ENCODE measurements around the gene LINGO4. TPM values are rescaled to one million over a fixed set of nuclear protein-coding genes. Genes with fewer than 3 reads are reported as not detected.

Gene LINGO4
- total and polyA plus RNA-seq, 2 of the 13 experiments (the other 11 are each of a cell fraction or from before 2014, with no cell fraction given) = 0.02 to 0.05 TPM

DNA sequence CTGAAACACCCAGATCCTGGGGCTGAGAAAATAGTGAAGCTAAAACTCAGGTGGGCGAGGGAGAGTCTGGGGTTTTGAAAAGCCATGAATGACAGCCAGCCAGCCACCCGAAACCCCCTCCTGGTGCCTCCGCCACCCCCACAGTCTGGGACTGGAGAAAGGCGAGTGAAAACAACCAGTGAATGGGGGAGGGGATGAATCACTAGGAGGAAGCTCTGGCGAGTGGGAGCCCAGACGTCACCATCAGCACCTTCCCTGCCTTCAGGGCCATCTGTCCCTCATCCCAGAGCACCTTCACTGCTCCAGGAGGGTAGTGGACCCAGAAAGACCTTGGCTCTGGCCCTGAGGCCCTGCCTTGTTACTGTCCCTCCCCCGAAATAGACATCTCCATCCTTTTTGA, 17.2 kb upstream of the LINGO4 start:
- no peaks in the 10 kb centered on the region for H3K79me2 ChIP-seq (ENCODE audit: insufficient read depth, low read length)
- CTCF ChIA-PET (ENCODE audit: low intra/inter-chr PET ratio, low total read pairs) = no interaction called here
- POLR2A ChIA-PET = no interaction called here

More for the DNA sequence above, 17.2 kb upstream of the LINGO4 start:
- no peak for DNase-seq (ENCODE audit: low spot score)
- Histone ChIP-seq H4K20me1 (ENCODE audit: insufficient read depth, low read length) (no peaks in the 10 kb centered on the region), H3K9me3 (ENCODE audit: low read length) (no peaks in the 10 kb centered on the region), H3K9ac (ENCODE audit: insufficient read depth, low read depth, low read length) (no peak overlapping the region), H3K27me3 (ENCODE audit: control insufficient read depth in 1 of 2, insufficient read depth in 2 of 2, low read length in 2 of 2) (no peaks in the 10 kb centered on the region), H3K4me2 (ENCODE audit: low read depth, low read length) (no peak overlapping the region), H3K4me1 (ENCODE audit: insufficient read depth, low read length) (no peaks in the 10 kb centered on the region), H2AFZ (ENCODE audit: low read length) (no peak overlapping the region), H3K36me3 (replicated peaks in 1 of 2; ENCODE audit: control insufficient read depth in 1 of 2, insufficient read depth in 2 of 2, low read length in 2 of 2) (no peaks in the 10 kb centered on the region), H3K27ac (ENCODE audit: extremely low read length, insufficient read depth, low read length) (no peak overlapping the region), H3K4me3 (replicated peaks in 1 of 3; ENCODE audit: insufficient read depth in 1 of 3, low read depth in 2 of 3, low read length in 3 of 3) (no peak overlapping the region)
- WGBS (ENCODE audit: low lambda C conversion rate) = 84% methylated on average over 6 of the region's 7 CpGs
- in situ Hi-C loops (cut with HindIII; ENCODE audit: extremely low pct_ligation_motif_present, low pct_unique_long_range_greater_than_20kb) (no loop called here), intact Hi-C loops (cut with micrococcal nuclease; ENCODE audit: unreplicated experiment) (no loop called here)
- TF ChIP-seq, protein P1, sequence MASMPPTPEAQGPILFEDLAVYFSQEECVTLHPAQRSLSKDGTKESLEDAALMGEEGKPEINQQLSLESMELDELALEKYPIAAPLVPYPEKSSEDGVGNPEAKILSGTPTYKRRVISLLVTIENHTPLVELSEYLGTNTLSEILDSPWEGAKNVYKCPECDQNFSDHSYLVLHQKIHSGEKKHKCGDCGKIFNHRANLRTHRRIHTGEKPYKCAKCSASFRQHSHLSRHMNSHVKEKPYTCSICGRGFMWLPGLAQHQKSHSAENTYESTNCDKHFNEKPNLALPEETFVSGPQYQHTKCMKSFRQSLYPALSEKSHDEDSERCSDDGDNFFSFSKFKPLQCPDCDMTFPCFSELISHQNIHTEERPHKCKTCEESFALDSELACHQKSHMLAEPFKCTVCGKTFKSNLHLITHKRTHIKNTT (CRISPR knock-in tag; IDR thresholded peaks at IDR 0.05) = no peak
- TF ChIP-seq XBP1 (CRISPR knock-in tag; IDR thresholded peaks at IDR 0.05) = no peak
- TF ChIP-seq, protein P2, sequence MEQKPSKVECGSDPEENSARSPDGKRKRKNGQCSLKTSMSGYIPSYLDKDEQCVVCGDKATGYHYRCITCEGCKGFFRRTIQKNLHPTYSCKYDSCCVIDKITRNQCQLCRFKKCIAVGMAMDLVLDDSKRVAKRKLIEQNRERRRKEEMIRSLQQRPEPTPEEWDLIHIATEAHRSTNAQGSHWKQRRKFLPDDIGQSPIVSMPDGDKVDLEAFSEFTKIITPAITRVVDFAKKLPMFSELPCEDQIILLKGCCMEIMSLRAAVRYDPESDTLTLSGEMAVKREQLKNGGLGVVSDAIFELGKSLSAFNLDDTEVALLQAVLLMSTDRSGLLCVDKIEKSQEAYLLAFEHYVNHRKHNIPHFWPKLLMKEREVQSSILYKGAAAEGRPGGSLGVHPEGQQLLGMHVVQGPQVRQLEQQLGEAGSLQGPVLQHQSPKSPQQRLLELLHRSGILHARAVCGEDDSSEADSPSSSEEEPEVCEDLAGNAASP (CRISPR knock-in tag; IDR thresholded peaks at IDR 0.05; ENCODE audit: borderline replicate concordance) = no peak
- TF ChIP-seq DR1 (CRISPR knock-in tag; IDR thresholded peaks at IDR 0.05) = no peak
- TF ChIP-seq ERF (CRISPR knock-in tag; IDR thresholded peaks at IDR 0.05) = no peak
- no peak for TF ChIP-seq POGZ (CRISPR knock-in tag; IDR thresholded peaks at IDR 0.05)
- TF ChIP-seq GABPB1 (CRISPR knock-in tag; IDR thresholded peaks at IDR 0.05) = no peak
- TF ChIP-seq RFXAP (CRISPR knock-in tag; IDR thresholded peaks at IDR 0.05; ENCODE audit: borderline replicate concordance) = no peak
- TF ChIP-seq TGIF2 (CRISPR knock-in tag; IDR thresholded peaks at IDR 0.05) = no peak
- no peak for TF ChIP-seq SRSF9 (IDR thresholded peaks at IDR 0.05; ENCODE audit: borderline replicate concordance, insufficient read depth, low read depth, low read length, poor library complexity, severe bottlenecking)
- TF ChIP-seq ZSCAN12 (CRISPR knock-in tag; IDR thresholded peaks at IDR 0.05) = no peak
- TF ChIP-seq REPIN1 (CRISPR knock-in tag; IDR thresholded peaks at IDR 0.05; ENCODE audit: borderline replicate concordance, low read depth) = no peak
- no peak for ATAC-seq
- no peak for FAIRE-seq
- no TSS peak for BruUV-seq (replicated peaks)

All from HepG2 (cell line).